ENCODE results near the gene PTPRT. TPM values are rescaled to one million over a fixed set of nuclear protein-coding genes. Genes with fewer than 3 reads are reported as not detected.

Gene PTPRT
- total and polyA plus RNA-seq, 4 donors: 0.14 to 2.8 (median 0.40) TPM

GRCh38 chr20:42610070-42610469, 579.6 kb downstream of the PTPRT start:
- Histone ChIP-seq H3K9me3 (ENCODE audit: control insufficient read depth in 4 of 4, low read length in 3 of 4) (peaks cover 0 to 2% (median under 1%) of the 10 kb centered on the region in 4 donors), H3K9ac (ENCODE audit: low read depth in 1 of 2, low read length in 2 of 2) (no peak overlapping the region), H3K36me3 (ENCODE audit: control insufficient read depth in 4 of 4, insufficient read depth in 3 of 4, low read depth in 1 of 4, low read length in 3 of 4) (no peaks in the 10 kb centered on the region), H3K27ac (ENCODE audit: low read depth in 1 of 2, low read length in 2 of 2) (no peak overlapping the region), H3K4me1 (ENCODE audit: control insufficient read depth in 4 of 4, insufficient read depth in 4 of 4, low read length in 3 of 4) (no peaks in the 10 kb centered on the region), H3K27me3 (ENCODE audit: control insufficient read depth in 4 of 4, insufficient read depth in 4 of 4, low read length in 3 of 4) (no peaks in the 10 kb centered on the region), H3K4me3 (ENCODE audit: low read depth in 1 of 3, low read length in 3 of 3) (no peak overlapping the region)
- TF ChIP-seq RAD21 (IDR thresholded peaks at IDR 0.05) (peak; percentile 42 to 62), CTCF (IDR thresholded peaks at IDR 0.05; ENCODE audit: low read depth, low read length, missing input control) (peak; percentile 1), FOXA2 (IDR thresholded peaks at IDR 0.05) (no peak)
- 65% methylated on average over 4 of the region's 4 CpGs for WGBS
- no peak for DNase-seq (ENCODE audit: low spot score)

DNA sequence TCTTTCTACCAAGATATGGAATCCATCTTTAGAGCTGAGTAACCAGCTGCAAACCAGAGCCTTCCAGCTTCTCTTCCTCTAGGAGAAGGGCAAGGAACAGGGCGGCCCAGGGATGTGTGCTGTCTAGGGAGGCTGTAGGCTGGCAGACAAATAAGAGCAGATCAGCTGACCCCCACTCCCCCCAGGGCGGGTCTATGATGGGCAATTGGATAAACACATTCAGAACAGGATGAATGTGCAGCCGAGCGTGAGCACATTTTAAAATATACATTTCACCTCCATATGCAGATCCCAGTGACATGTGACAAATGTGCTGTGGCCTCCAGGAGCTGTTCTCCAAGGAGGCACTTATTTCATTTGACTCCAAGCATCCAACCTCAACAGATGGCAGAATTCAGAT, 580.1 kb downstream of the PTPRT start:
- no peaks in the 10 kb centered on the region for H3K4me1 ChIP-seq (ENCODE audit: control insufficient read depth in 4 of 4, insufficient read depth in 4 of 4, low read length in 3 of 4)
- no peak overlapping the region for H3K4me3 ChIP-seq (ENCODE audit: low read depth in 1 of 3, low read length in 3 of 3)
- H3K9me3 ChIP-seq (ENCODE audit: control insufficient read depth in 4 of 4, low read length in 3 of 4): peaks cover 0 to 2% (median under 1%) of the 10 kb centered on the region in 4 donors
- H3K36me3 ChIP-seq (ENCODE audit: control insufficient read depth in 4 of 4, insufficient read depth in 3 of 4, low read depth in 1 of 4, low read length in 3 of 4): no peaks in the 10 kb centered on the region
- TF ChIP-seq YY1 (IDR thresholded peaks at IDR 0.05) (no peak), MAX (IDR thresholded peaks at IDR 0.05) (no peak)
- 52% methylated on average over 4 of the region's 4 CpGs for WGBS
- no peaks in the 10 kb centered on the region for H3K27me3 ChIP-seq (ENCODE audit: control insufficient read depth in 4 of 4, insufficient read depth in 4 of 4, low read length in 3 of 4)
- DNase-seq (ENCODE audit: low spot score): no peak
- no peak overlapping the region for H3K27ac ChIP-seq (ENCODE audit: low read depth in 1 of 2, low read length in 2 of 2)
- H3K9ac ChIP-seq (ENCODE audit: low read depth in 1 of 2, low read length in 2 of 2): no peak overlapping the region

- no peak for TF ChIP-seq GABPA (IDR thresholded peaks at IDR 0.05 in 1 of 2, conservative IDR thresholded peaks at IDR 0.05 in 1 of 2)
- TF ChIP-seq TAF1 (conservative IDR thresholded peaks at IDR 0.05): no peak
- TF ChIP-seq JUND (IDR thresholded peaks at IDR 0.05): no peak
- no peak for TF ChIP-seq MAX (IDR thresholded peaks at IDR 0.05)
- TF ChIP-seq, protein P1, sequence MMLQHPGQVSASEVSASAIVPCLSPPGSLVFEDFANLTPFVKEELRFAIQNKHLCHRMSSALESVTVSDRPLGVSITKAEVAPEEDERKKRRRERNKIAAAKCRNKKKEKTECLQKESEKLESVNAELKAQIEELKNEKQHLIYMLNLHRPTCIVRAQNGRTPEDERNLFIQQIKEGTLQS (IDR thresholded peaks at IDR 0.05): no peak
- TF ChIP-seq NR2F2 (IDR thresholded peaks at IDR 0.05): no peak
- Histone ChIP-seq H3K9me3 (ENCODE audit: control insufficient read depth in 4 of 4, low read length in 3 of 4) (no peaks in the 10 kb centered on the region), H3K4me1 (ENCODE audit: control insufficient read depth in 4 of 4, insufficient read depth in 4 of 4, low read length in 3 of 4) (no peaks in the 10 kb centered on the region), H3K27me3 (ENCODE audit: control insufficient read depth in 4 of 4, insufficient read depth in 4 of 4, low read length in 3 of 4) (no peaks in the 10 kb centered on the region), H3K36me3 (ENCODE audit: control insufficient read depth in 4 of 4, insufficient read depth in 3 of 4, low read depth in 1 of 4, low read length in 3 of 4) (no peaks in the 10 kb centered on the region), H3K9ac (ENCODE audit: low read depth in 1 of 2, low read length in 2 of 2) (no peak overlapping the region), H3K4me3 (ENCODE audit: low read depth in 1 of 3, low read length in 3 of 3) (no peak overlapping the region), H3K27ac (ENCODE audit: low read depth in 1 of 2, low read length in 2 of 2) (no peak overlapping the region)
- no peak for DNase-seq (ENCODE audit: low spot score)
- WGBS: 57% methylated on average over 13 of the region's 13 CpGs
These were observed 584.4 kb downstream of the PTPRT start for GRCh38 chr20:42604998-42605956.

Measured in liver (tissue), 9 donors.